IMR-90 (cell line): ENCODE data around the gene NCKAP5. TPM values are rescaled to one million over a fixed set of nuclear protein-coding genes. Genes with fewer than 3 reads are reported as not detected.

ENCODE experiments used
- ATAC-seq: fragments of 200-7000 bp; cut with Tn5 transposase; 2 replicates; pipeline ENCODE4 v1.9.1; 2020; ENCODE audit warnings: low read depth, mild to moderate bottlenecking, moderate library complexity
- BruUV-seq: library from RNA; stranded (reverse); fragments of 400-500 nt; replicated peaks from 2 replicates; lab custom pipeline; 2021; lab: Mats Ljungman, UMichigan
- CTCF ChIA-PET: fragments of 300-600 bp; formaldehyde crosslinking; extraction: SDS; loops from one replicate; lab custom pipeline; 2021; ENCODE audit warnings: antibody characterized with exemption; lab: Yijun Ruan, JAX
- POLR2A ChIA-PET: fragments of 300-600 bp; sonication (Branson Sonifier 250); formaldehyde crosslinking; loops from one replicate; lab custom pipeline; 2022; ENCODE audit warnings: antibody characterized with exemption; ENCODE audit not compliant: unreplicated experiment; lab: Charles Lee
- DNase-seq: peaks from one replicate; pipeline ENCODE4 v3.0.0; 2013
- H2AFZ ChIP-seq: replicated peaks from 2 replicates; pipeline ENCODE3; 2013; ENCODE audit warnings: low read length, mild to moderate bottlenecking; ENCODE audit not compliant: poor library complexity
- H2AK5ac ChIP-seq: 2 replicates; pipeline ENCODE4 v1.6.1; 2013; ENCODE audit warnings: low read depth, low read length, inconsistent platforms
- H2AK9ac ChIP-seq: replicated peaks from 2 replicates; pipeline ENCODE3; 2013; ENCODE audit warnings: mild to moderate bottlenecking, low read depth, low read length, moderate library complexity; ENCODE audit not compliant: poor library complexity
- H2BK120ac ChIP-seq: 2 replicates; pipeline ENCODE4 v1.6.1; 2013; ENCODE audit warnings: low read depth, low read length, inconsistent platforms
- H2BK15ac ChIP-seq: 3 replicates; pipeline ENCODE4 v1.6.1; 2013; ENCODE audit warnings: low read depth, low read length, inconsistent platforms
- H2BK20ac ChIP-seq: 2 replicates; pipeline ENCODE4 v1.6.1; 2013; ENCODE audit warnings: low read depth, mild to moderate bottlenecking, inconsistent platforms, low read length, moderate library complexity
- H2BK5ac ChIP-seq: 2 replicates; pipeline ENCODE4 v1.6.1; 2013; ENCODE audit warnings: mild to moderate bottlenecking, low read depth, low read length, inconsistent platforms; ENCODE audit not compliant: poor library complexity, severe bottlenecking
- H3K14ac ChIP-seq: replicated peaks from 2 replicates; pipeline ENCODE4 v1.6.1; 2013; ENCODE audit warnings: low read depth, low read length, inconsistent platforms
- H3K18ac ChIP-seq: 2 replicates; pipeline ENCODE4 v1.6.1; 2013; ENCODE audit warnings: low read depth, low read length, control low read depth
- H3K23ac ChIP-seq: 2 replicates; pipeline ENCODE4 v1.6.1; 2013; ENCODE audit warnings: low read depth, low read length, inconsistent platforms
- H3K27ac ChIP-seq: 2 replicates; pipeline ENCODE4 v1.5.1; 2013; ENCODE audit warnings: mild to moderate bottlenecking, control low read depth, low read length; ENCODE audit not compliant: insufficient read depth
- H3K27me3 ChIP-seq: 2 replicates; pipeline ENCODE4 v1.6.1; 2013; ENCODE audit warnings: low read length; ENCODE audit not compliant: control insufficient read depth, insufficient read depth
- H3K36me3 ChIP-seq: 2 replicates; pipeline ENCODE4 v1.6.1; 2013; ENCODE audit warnings: low read length, mixed read lengths; ENCODE audit not compliant: control insufficient read depth, insufficient read depth
- H3K4ac ChIP-seq: 2 replicates; pipeline ENCODE4 v1.6.1; 2013; ENCODE audit warnings: low read depth, low read length, inconsistent platforms
- H3K4me1 ChIP-seq: 2 replicates; pipeline ENCODE4 v1.6.1; 2013; ENCODE audit warnings: low read length, mixed read lengths; ENCODE audit not compliant: control insufficient read depth, insufficient read depth
- H3K4me2 ChIP-seq: 2 replicates; pipeline ENCODE4 v1.6.1; 2013; ENCODE audit warnings: low read depth, mild to moderate bottlenecking, control low read depth, low read length, moderate library complexity
- H3K4me3 ChIP-seq: 2 replicates; pipeline ENCODE4 v1.5.1; 2013; ENCODE audit warnings: low read depth, mild to moderate bottlenecking, control low read depth, low read length, moderate library complexity; ENCODE audit not compliant: insufficient read depth
- H3K56ac ChIP-seq: 2 replicates; pipeline ENCODE4 v1.6.1; 2013; ENCODE audit warnings: low read length, inconsistent platforms; ENCODE audit not compliant: insufficient read depth; ENCODE audit errors: extremely low read depth
- H3K79me1 ChIP-seq, 2 experiments: 2 replicates each; pipeline ENCODE4 v1.6.1; 2013; ENCODE audit warnings: low read length in 2 of 2, inconsistent platforms in 1 of 2, low read depth in 1 of 2
- H3K9ac ChIP-seq: 2 replicates; pipeline ENCODE4 v1.6.1; 2013; ENCODE audit warnings: low read depth, low read length, control low read depth
- H3K9me1 ChIP-seq: 2 replicates; pipeline ENCODE4 v1.6.1; 2013; ENCODE audit warnings: low read length, inconsistent platforms; ENCODE audit not compliant: insufficient read depth
- H3K9me3 ChIP-seq: 2 replicates; pipeline ENCODE4 v1.6.1; 2013; ENCODE audit warnings: low read length; ENCODE audit not compliant: control insufficient read depth, insufficient read depth
- H4K20me1 ChIP-seq: 2 replicates; pipeline ENCODE4 v1.6.1; 2013; ENCODE audit warnings: low read length, inconsistent platforms; ENCODE audit not compliant: insufficient read depth
- H4K5ac ChIP-seq: 2 replicates; pipeline ENCODE4 v1.6.1; 2013; ENCODE audit warnings: mild to moderate bottlenecking, low read depth, low read length, control low read depth
- H4K8ac ChIP-seq, 2 experiments: 2 replicates each; pipeline ENCODE4 v1.6.1; 2013; ENCODE audit warnings: low read depth in 2 of 2, low read length in 2 of 2, control low read depth in 1 of 2, inconsistent platforms in 1 of 2
- H4K91ac ChIP-seq: 2 replicates; pipeline ENCODE4 v1.6.1; 2013; ENCODE audit warnings: low read depth, low read length, inconsistent platforms; ENCODE audit not compliant: insufficient read depth
- FOS ChIP-seq: fragments of 150-350 bp; IDR thresholded peaks from 2 replicates; pipeline ENCODE4 v1.6.1; 2016; ENCODE audit warnings: low read depth, low read length
- MAFK ChIP-seq: IDR thresholded peaks from 2 replicates; pipeline ENCODE4 v1.6.1; 2012; ENCODE audit warnings: low read depth, low read length, improper control_type of control experiment
- NFE2L2 ChIP-seq: fragments of 150-350 bp; IDR thresholded peaks from 2 replicates; pipeline ENCODE4 v1.6.1; 2016; ENCODE audit warnings: low read depth, mild to moderate bottlenecking, low read length
- SMC3 ChIP-seq: fragments of 150-350 bp; IDR thresholded peaks from 2 replicates; pipeline ENCODE4 v1.6.1; 2016; ENCODE audit warnings: low read depth, mild to moderate bottlenecking, antibody characterized with exemption, low read length, moderate library complexity
- USF2 ChIP-seq: fragments of 150-350 bp; IDR thresholded peaks from 2 replicates; pipeline ENCODE4 v1.6.1; 2017; ENCODE audit warnings: mild to moderate bottlenecking, antibody characterized with exemption, low read length, low read depth
- WGBS, 2 experiments: methylation state at CpG; one replicate each; pipeline versions ENCODE4 v1.1.5 to v1.1.7; 2013; ENCODE audit warnings: missing lambda C conversion rate in 2 of 2; ENCODE audit not compliant: insufficient read length in 1 of 2; ENCODE audit errors: extremely low coverage in 2 of 2; 5-methylcytosine and 5-hydroxymethylcytosine counted together
- dilution Hi-C: fragments of 300-500 bp; cut with HindIII; formaldehyde crosslinking; loops from one replicate; pipeline ENCODE4 v1.14.3; 2018; ENCODE audit warnings: low sequenced_read_pairs; ENCODE audit not compliant: unreplicated experiment
- in situ Hi-C: fragments of 300-500 bp; cut with MboI; formaldehyde crosslinking; loops from 3 replicates; pipeline ENCODE4 v1.14.3; 2019; ENCODE audit warnings: low sequenced_read_pairs, inconsistent platforms, mixed read lengths
- intact Hi-C: fragments of 100-400 bp; cut with micrococcal nuclease; formaldehyde crosslinking; loops from 2 replicates; pipeline ENCODE4 v1.10.0; 2022
- polyA plus RNA-seq, 3 experiments: library from polyadenylated mRNA; depleted of rRNA; stranded (reverse); fragments of >200 nt; gene quantifications; 2 replicates each; pipeline ENCODE4 v1.2.3, GENCODE V29; 2012; ENCODE audit warnings: low replicate concordance in 1 of 3
- total RNA-seq: library from RNA; depleted of rRNA; stranded (reverse); fragments of >200 nt; gene quantifications from 2 replicates; pipeline ENCODE4 v1.2.3, GENCODE V29; 2012
- TF ChIP-seq, protein P1 (sequence below): fragments of 150-350 bp; IDR thresholded peaks from 2 replicates; pipeline ENCODE4 v1.6.1; 2016; ENCODE audit warnings: low read depth, mild to moderate bottlenecking, low read length, moderate library complexity, borderline replicate concordance

The NCKAP5 gene
- total and polyA plus RNA-seq, 2 of the 4 experiments (the other 2 are of a cell fraction), result 2.7 to 3.9 TPM

DNA sequence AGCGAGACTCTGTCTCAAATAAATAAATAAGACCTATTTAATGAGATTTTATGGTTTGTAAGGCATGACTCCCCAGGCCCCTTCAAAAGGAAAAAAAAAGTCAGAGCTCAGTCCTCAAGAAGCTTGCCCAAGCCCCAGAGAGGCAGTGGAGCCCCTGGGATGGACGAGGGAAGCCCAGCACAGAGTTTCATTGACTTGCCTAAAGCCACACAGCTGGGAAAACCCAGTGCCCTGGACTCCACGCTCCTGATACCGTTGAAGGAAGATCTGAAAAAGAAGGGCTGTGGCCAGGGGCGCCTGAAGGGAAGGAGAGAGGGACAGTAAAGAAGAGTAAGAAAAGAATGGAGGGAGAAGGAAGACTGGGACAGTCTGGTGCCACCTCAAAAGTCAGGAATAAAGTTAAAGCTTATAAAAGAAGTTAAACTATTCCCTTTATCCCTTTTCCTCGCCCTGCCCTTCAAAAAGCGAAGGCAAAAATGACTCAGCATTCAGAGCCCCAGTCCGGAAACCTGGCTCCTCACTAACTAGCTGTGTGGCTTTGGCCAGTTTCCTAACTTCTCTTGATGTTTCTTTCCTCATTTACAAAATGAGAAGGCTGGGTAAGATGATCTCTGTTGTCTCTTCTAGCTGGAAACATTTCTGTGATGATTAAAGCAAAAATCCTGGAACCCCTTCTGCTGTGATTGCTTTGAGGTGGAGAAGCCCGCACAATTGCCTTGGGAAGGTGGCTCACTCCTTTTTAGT is 945.0 kb downstream of the NCKAP5 start:
- peak; percentile 68 for ATAC-seq
- peak overlapping the region; percentile 75 for H3K27ac ChIP-seq
- peak; percentile 92 for TF ChIP-seq NFE2L2
- TF ChIP-seq, protein P1, sequence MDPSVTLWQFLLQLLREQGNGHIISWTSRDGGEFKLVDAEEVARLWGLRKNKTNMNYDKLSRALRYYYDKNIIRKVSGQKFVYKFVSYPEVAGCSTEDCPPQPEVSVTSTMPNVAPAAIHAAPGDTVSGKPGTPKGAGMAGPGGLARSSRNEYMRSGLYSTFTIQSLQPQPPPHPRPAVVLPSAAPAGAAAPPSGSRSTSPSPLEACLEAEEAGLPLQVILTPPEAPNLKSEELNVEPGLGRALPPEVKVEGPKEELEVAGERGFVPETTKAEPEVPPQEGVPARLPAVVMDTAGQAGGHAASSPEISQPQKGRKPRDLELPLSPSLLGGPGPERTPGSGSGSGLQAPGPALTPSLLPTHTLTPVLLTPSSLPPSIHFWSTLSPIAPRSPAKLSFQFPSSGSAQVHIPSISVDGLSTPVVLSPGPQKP, result no peak
- TF ChIP-seq FOS, result no peak
- peak; percentile 49; the same call in 1 of the 2 replicates for TF ChIP-seq MAFK
- no peak for TF ChIP-seq SMC3
- TF ChIP-seq USF2, result no peak

More for the DNA sequence above, 945.0 kb downstream of the NCKAP5 start:
- Histone ChIP-seq H3K36me3 (no peaks in the 10 kb centered on the region), H4K20me1 (no peaks in the 10 kb centered on the region), H2AK5ac (peak overlapping the region; percentile 54), H3K27me3 (no peaks in the 10 kb centered on the region), H3K23ac (peak overlapping the region; percentile 72; the same call in 1 of the 2 replicates), H3K9ac (peak overlapping the region; percentile 15; the same call in 1 of the 2 replicates), H3K9me3 (no peaks in the 10 kb centered on the region), H3K4me3 (no peak overlapping the region), H3K56ac (peak overlapping the region; percentile 61; the same call in 1 of the 2 replicates), H2AFZ (peak overlapping the region; percentile 70), H4K91ac (peak overlapping the region; percentile 88), H3K14ac (peak overlapping the region; percentile 75), H3K18ac (peak overlapping the region; percentile 78), H3K9me1 (peaks cover 10% of the 10 kb centered on the region), H3K79me1 (0 out of 4 replicates have a peak, but pooled peaks cover 0 to 5% of the 10 kb centered on the region in 2 experiments), H2BK20ac (peak overlapping the region; percentile 88), H2BK5ac (peak overlapping the region; percentile 61), H2AK9ac (peak overlapping the region; percentile 75), H4K8ac (peak overlapping the region; percentile 82 to 85; a peak in 3 of 4 replicates), H4K5ac (peak overlapping the region; percentile 60), H3K4me1 (peaks cover 8% of the 10 kb centered on the region; the same call in 1 of the 2 replicates), H2BK15ac (peak overlapping the region; percentile 98; the same call in 2 of the 3 replicates), H2BK120ac (peak overlapping the region; percentile 93), H3K4me2 (0 out of 2 replicates have a peak overlapping the region, but pooled peaks have one; percentile 4), H3K4ac (peak overlapping the region; percentile 87)
- intact Hi-C loops (no loop called here), dilution Hi-C loops (no loop called here), in situ Hi-C loops (no loop called here)
- WGBS, 2 experiments, result no CpG with 5 or more reads among the region's 9 CpGs
- ChIA-PET POLR2A (no interaction called here), CTCF (interaction anchor here (1.7 kb wide), 1 partner anchor 28 kb away, joined by 4 read pairs; no protein-coding TSS in a partner anchor)
- BruUV-seq, result no TSS peak
- DNase-seq, result peak; percentile 79
